Measurements from ENCODE around the gene TP53TG3B.
"Not testable (repeated sequence)": the region's sequence is repeated elsewhere in the genome, so short reads cannot be mapped to it uniquely, and the experiment has no call there.

- not testable (repeated sequence) for TF ChIP-seq CTCF (IDR thresholded peaks at IDR 0.05; ENCODE audit: insufficient read depth, low read length, poor library complexity, severe bottlenecking); EZH2phosphoT487 (conservative IDR thresholded peaks at IDR 0.05; ENCODE audit: low read length)
Measured at GRCh38 chr16:33339093-33340061, 21.3 kb upstream of the TP53TG3B start.

Measured in SU-DHL-6 (cell line).